GM23338 (cell line): ENCODE data around the gene ADAM15. TPM values are rescaled to one million over a fixed set of nuclear protein-coding genes. Genes with fewer than 3 reads are reported as not detected.

Experiments used
- ATAC-seq: fragments of 200-7000 bp; cut with Tn5 transposase; 3 replicates; pipeline ENCODE4 v1.9.1; 2020
- DNase-seq: peaks from one replicate; pipeline ENCODE4 v3.0.0-alpha.2; 2015; ENCODE audit warnings: low spot score
- H2AFZ ChIP-seq: fragments of 200-600 bp; sonication (generic); 2 replicates; pipeline ENCODE4 v1.8.0; 2016; ENCODE audit warnings: antibody characterized with exemption, mild to moderate bottlenecking, moderate library complexity
- H3F3A ChIP-seq: fragments of 200-600 bp; sonication (generic); replicated peaks from 2 replicates; pipeline ENCODE4 v1.8.0; 2017; ENCODE audit warnings: antibody characterized with exemption, mixed run types, low read depth
- H3K27ac ChIP-seq: fragments of 200-600 bp; sonication (generic); 2 replicates; pipeline ENCODE4 v1.6.1; 2016; ENCODE audit warnings: low read depth
- H3K27me3 ChIP-seq: fragments of 200-600 bp; sonication (generic); 2 replicates; pipeline ENCODE4 v1.8.0; 2016; ENCODE audit warnings: mild to moderate bottlenecking, mixed run types, moderate library complexity; ENCODE audit not compliant: insufficient read depth
- H3K36me3 ChIP-seq: fragments of 200-600 bp; sonication (generic); 2 replicates; pipeline ENCODE4 v1.8.0; 2016; ENCODE audit warnings: mild to moderate bottlenecking; ENCODE audit not compliant: insufficient read depth
- H3K4me1 ChIP-seq: fragments of 200-600 bp; sonication (generic); 2 replicates; pipeline ENCODE4 v1.8.0; 2016; ENCODE audit warnings: mild to moderate bottlenecking, moderate library complexity; ENCODE audit not compliant: insufficient read depth
- H3K4me2 ChIP-seq: fragments of 200-600 bp; sonication (generic); 2 replicates; pipeline ENCODE4 v1.7.1; 2017; ENCODE audit warnings: mixed run types
- H3K4me3 ChIP-seq: fragments of 200-600 bp; sonication (generic); 2 replicates; pipeline ENCODE4 v1.6.1; 2016; ENCODE audit warnings: mixed run types
- H3K79me2 ChIP-seq: fragments of 200-600 bp; sonication (generic); replicated peaks from 2 replicates; pipeline ENCODE4 v1.8.0; 2017; ENCODE audit warnings: mild to moderate bottlenecking; ENCODE audit not compliant: insufficient read depth
- H3K9me2 ChIP-seq: fragments of 200-600 bp; sonication (generic); 2 replicates; pipeline ENCODE4 v1.8.0; 2017; ENCODE audit not compliant: insufficient read depth
- H4K20me1 ChIP-seq: fragments of 200-600 bp; sonication (generic); replicated peaks from 2 replicates; pipeline ENCODE4 v1.8.0; 2017; ENCODE audit warnings: mild to moderate bottlenecking; ENCODE audit not compliant: insufficient read depth
- H3K27ac Mint-ChIP-seq: 2 replicates; pipeline ENCODE4 v1.8.0; 2020; ENCODE audit warnings: inconsistent platforms, mild to moderate bottlenecking, moderate library complexity, mixed read lengths
- H3K27me3 Mint-ChIP-seq: 3 replicates; pipeline ENCODE4 v1.8.0; 2022; ENCODE audit warnings: low read depth, mild to moderate bottlenecking, moderate library complexity, mixed read lengths, inconsistent platforms; ENCODE audit not compliant: insufficient read depth, poor library complexity
- H3K36me3 Mint-ChIP-seq: 3 replicates; pipeline ENCODE4 v1.8.0; 2021; ENCODE audit warnings: low read depth, mild to moderate bottlenecking, inconsistent platforms, moderate library complexity, mixed read lengths
- H3K4me1 Mint-ChIP-seq: 3 replicates; pipeline ENCODE4 v1.8.0; 2020; ENCODE audit warnings: mild to moderate bottlenecking, inconsistent platforms, mixed read lengths
- H3K4me3 Mint-ChIP-seq: 3 replicates; pipeline ENCODE4 v1.8.0; 2021; ENCODE audit warnings: moderate library complexity, mild to moderate bottlenecking, inconsistent platforms, mixed read lengths
- H3K9me3 Mint-ChIP-seq: 3 replicates; pipeline ENCODE4 v1.8.0; 2020; ENCODE audit warnings: moderate library complexity, mild to moderate bottlenecking, inconsistent platforms, mixed read lengths
- CREB1 ChIP-seq: fragments of 250-450 bp; sonication (Bioruptor Pico); IDR thresholded peaks from 2 replicates; pipeline ENCODE4 v1.5.0; 2020; ENCODE audit warnings: low read depth, mild to moderate bottlenecking, moderate library complexity
- CTCF ChIP-seq, 2 experiments: fragments of 200-600 bp in 1 of 2; sonication (generic) in 1 of 2; conservative IDR thresholded peaks; 2 replicates each; pipeline versions ENCODE4 v1.5.1 to v1.6.1; 2016 to 2017; ENCODE audit warnings: antibody characterized with exemption in 2 of 2, low read depth in 2 of 2, mild to moderate bottlenecking in 2 of 2, moderate library complexity in 1 of 2
- ETS1 ChIP-seq: IDR thresholded peaks from 2 replicates; pipeline ENCODE4 v1.6.1; 2016; ENCODE audit warnings: antibody characterized with exemption
- EZH2 ChIP-seq: fragments of 200-600 bp; sonication (generic); IDR thresholded peaks from one replicate; pipeline ENCODE4 v1.8.0; 2017; ENCODE audit warnings: antibody characterized with exemption, mild to moderate bottlenecking, low read depth; ENCODE audit not compliant: unreplicated experiment
- EZH2phosphoT487 ChIP-seq: fragments of 200-600 bp; sonication (generic); IDR thresholded peaks from one replicate; pipeline ENCODE4 v1.8.1; 2018; ENCODE audit warnings: antibody characterized with exemption; ENCODE audit not compliant: unreplicated experiment
- JUNB ChIP-seq: IDR thresholded peaks from one replicate; pipeline ENCODE4 v1.6.1; 2016; ENCODE audit warnings: antibody characterized with exemption; ENCODE audit not compliant: unreplicated experiment
- NANOG ChIP-seq: IDR thresholded peaks from 2 replicates; pipeline ENCODE4 v1.6.1; 2016; ENCODE audit warnings: antibody characterized with exemption, borderline replicate concordance
- POLR2AphosphoS5 ChIP-seq: IDR thresholded peaks from 2 replicates; pipeline ENCODE4 v1.6.1; 2016; ENCODE audit warnings: antibody characterized with exemption, low read depth
- REST ChIP-seq: IDR thresholded peaks from one replicate; pipeline ENCODE4 v1.6.1; 2018; ENCODE audit warnings: antibody characterized with exemption; ENCODE audit not compliant: unreplicated experiment
- STAT1 ChIP-seq: IDR thresholded peaks from one replicate; pipeline ENCODE4 v1.6.1; 2016; ENCODE audit warnings: antibody characterized with exemption; ENCODE audit not compliant: unreplicated experiment
- ZNF114 ChIP-seq: fragments of 250-450 bp; sonication (Bioruptor Pico); IDR thresholded peaks from 2 replicates; pipeline ENCODE4 v1.5.0; 2020; ENCODE audit warnings: mild to moderate bottlenecking, moderate library complexity
- ZNF331 ChIP-seq: fragments of 250-450 bp; sonication (Bioruptor Pico); IDR thresholded peaks from 2 replicates; pipeline ENCODE4 v1.5.0; 2020; ENCODE audit warnings: low read depth, mild to moderate bottlenecking, moderate library complexity
- ZNF462 ChIP-seq: fragments of 250-450 bp; sonication (Bioruptor Pico); IDR thresholded peaks from 2 replicates; pipeline ENCODE4 v1.5.0; 2020; ENCODE audit warnings: mild to moderate bottlenecking, moderate library complexity
- polyA plus RNA-seq: library from polyadenylated mRNA; unstranded; fragments of >200 nt; fragmentation: Nextera tagmentation; extraction: Ambion mirVana; gene quantifications from 2 replicates; pipeline ENCODE4 v1.2.1, GENCODE V29; 2016
- total RNA-seq: library from RNA; depleted of rRNA; stranded (reverse); fragments of >200 nt; shearing (Covaris generic); gene quantifications from 2 replicates; pipeline ENCODE4 v1.2.3, GENCODE V29; 2014

ADAM15 gene
- total and polyA plus RNA-seq, 2 experiments from 2014 or later = 24.2 to 31.1 TPM

- H2AFZ ChIP-seq = no peak overlapping the region
- no peaks in the 10 kb centered on the region; the same call in 1 of the 2 replicates for H3K4me1 ChIP-seq
- no peak overlapping the region for H3K27ac Mint-ChIP-seq
- no peaks in the 10 kb centered on the region for H3K36me3 ChIP-seq
- H3K27me3 Mint-ChIP-seq = peaks cover 20% of the 10 kb centered on the region
- H3K27ac ChIP-seq = no peak overlapping the region
- TF ChIP-seq CREB1 (CRISPR knock-in tag) = no peak
- no peak for TF ChIP-seq STAT1
- TF ChIP-seq CTCF (conservative IDR thresholded peaks at IDR 0.05; ENCODE audit: low read depth in 2 of 2) = no peak
- TF ChIP-seq ZNF462 (CRISPR knock-in tag) = no peak
- no peak for TF ChIP-seq ZNF331 (CRISPR knock-in tag)
- TF ChIP-seq POLR2AphosphoS5 = no peak
- no peak for TF ChIP-seq ZNF114 (CRISPR knock-in tag)
- TF ChIP-seq NANOG = no peak
- no peak for TF ChIP-seq EZH2
- TF ChIP-seq ETS1 = no peak
- no peak for TF ChIP-seq EZH2phosphoT487
- no peak for TF ChIP-seq REST
- TF ChIP-seq JUNB = no peak
- DNase-seq (no peak), ATAC-seq (no peak)
- no peaks in the 10 kb centered on the region for H4K20me1 ChIP-seq
- no peak overlapping the region for H3K4me3 ChIP-seq
- H3K4me1 Mint-ChIP-seq = peaks cover 9% of the 10 kb centered on the region
- no peaks in the 10 kb centered on the region for H3K9me3 Mint-ChIP-seq
- no peaks in the 10 kb centered on the region for H3K9me2 ChIP-seq
- H3F3A ChIP-seq = no peaks in the 10 kb centered on the region
- H3K36me3 Mint-ChIP-seq = no peaks in the 10 kb centered on the region
- no peak overlapping the region for H3K4me2 ChIP-seq
- no peak overlapping the region for H3K4me3 Mint-ChIP-seq
- no peaks in the 10 kb centered on the region for H3K27me3 ChIP-seq
- no peaks in the 10 kb centered on the region for H3K79me2 ChIP-seq
Observed at GRCh38 chr1:155026588-155026987, 24.5 kb upstream of the ADAM15 start.
